GM18861 (cell line): ENCODE results near the gene RNASET2.
A peak's percentile ranks its signal among the peaks of the same experiment; 100 is the strongest.

Source experiments
- ATAC-seq: cut with Tn5 transposase; IDR thresholded peaks from one replicate; pipeline ENCODE4 v1.9.1; 2021; ENCODE audit not compliant: unreplicated experiment

Gene RNASET2

DNA sequence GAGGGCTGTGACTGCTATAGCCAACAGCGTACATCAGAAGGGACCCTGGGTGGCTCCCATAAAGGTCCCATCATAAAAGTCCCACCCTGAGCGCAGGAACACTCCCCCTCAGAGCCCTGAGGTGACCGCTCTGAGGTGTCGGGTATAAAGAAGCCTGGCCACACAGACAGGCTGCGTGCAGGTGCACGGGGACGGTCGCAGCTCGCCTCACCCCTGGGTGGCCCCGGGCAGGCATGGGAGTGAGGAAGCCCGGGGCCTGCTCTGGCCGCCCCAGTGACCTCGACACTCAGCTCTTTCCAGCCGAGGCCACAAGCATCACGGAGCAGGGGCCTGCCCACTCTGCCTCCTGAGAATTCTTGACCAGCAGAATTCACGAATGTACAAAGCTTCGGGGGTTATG, 14.4 kb upstream of the RNASET2 start:
- no peak for ATAC-seq

DNA sequence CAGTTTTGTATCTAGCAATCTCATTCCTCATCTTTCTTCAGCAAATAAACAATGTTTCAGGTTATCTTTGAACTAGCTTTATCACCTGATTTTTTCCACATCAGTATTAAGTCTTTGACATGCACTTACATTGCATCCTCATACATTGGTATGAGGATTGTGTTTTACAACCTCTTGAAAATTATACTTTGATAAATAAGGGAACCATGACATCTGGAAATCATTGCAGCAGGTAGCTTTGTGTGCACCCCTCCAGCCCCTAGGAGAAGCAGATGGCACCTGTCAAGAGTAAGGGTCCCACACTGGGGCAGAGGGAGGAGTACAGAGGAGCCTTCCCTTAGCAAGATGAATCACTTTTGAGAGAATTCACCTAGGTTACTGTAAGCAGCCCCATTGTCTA, 13.7 kb upstream of the RNASET2 start:
- ATAC-seq: no peak

DNA sequence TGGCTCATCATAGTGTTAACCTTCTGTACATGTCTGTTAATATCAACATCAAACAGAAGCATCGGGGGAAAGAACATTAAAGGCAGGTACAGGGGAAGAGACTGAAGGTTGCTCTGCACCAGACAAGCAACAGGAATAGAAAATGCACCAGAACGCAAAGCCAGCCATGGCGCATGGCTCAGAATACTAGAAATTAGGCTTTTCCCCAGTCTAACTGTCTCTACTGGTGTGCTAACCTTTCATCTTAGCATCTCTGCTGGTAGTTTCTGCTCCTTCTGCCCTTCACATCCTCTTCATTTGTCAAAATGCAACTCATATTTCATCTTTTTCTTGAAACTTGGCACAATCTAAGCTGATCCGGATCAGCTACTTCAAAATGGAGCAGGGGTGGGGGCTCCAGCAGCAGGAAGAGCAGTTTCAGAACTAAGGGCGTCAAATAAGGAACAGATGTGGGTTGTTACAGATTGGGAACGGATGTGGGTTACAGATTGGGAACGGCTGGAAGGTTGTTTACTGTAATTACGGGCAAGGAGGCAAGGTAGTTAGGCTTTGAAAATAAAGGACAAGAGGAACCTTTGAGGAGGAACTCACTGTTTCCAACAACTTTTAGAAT, 13.1 kb upstream of the RNASET2 start:
- no peak for ATAC-seq

DNA sequence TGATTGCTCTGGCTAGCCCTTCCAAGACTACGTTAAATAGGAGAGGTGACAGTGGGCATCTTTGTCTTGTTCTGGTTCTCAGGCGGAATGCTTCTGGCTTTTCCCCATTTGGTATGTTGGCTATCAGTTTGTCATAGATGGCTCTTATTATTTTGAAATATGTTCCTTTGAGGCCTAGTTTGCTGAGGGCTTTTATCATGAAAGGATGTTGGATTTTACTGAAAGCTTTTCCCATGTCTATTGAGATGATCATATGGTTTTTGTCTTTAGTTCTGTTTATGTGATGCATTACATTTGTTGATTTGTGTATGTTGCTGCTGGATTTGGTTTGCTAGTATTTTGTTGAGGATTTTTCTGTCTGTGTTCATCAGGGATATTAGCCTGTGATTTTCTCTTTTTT, 9.9 kb upstream of the RNASET2 start:
- ATAC-seq: no peak

DNA sequence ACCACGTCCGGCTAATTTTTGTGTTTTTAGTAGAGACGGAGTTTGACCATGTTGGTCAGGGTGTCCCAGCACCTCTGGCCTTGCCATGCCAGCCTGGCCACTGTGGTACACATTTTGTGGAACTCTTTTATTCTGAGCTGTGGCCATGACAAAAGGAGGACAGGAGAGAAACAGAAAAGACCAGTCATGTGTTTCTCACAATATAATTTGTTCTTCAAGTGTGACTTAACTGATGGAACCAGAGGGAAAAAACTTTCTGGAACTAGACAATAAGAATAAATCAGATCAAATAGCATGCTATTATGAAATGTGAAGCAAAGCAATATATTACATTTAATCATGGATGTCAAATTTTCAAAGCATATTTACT, 4.2 kb upstream of the RNASET2 start:
- ATAC-seq: no peak

DNA sequence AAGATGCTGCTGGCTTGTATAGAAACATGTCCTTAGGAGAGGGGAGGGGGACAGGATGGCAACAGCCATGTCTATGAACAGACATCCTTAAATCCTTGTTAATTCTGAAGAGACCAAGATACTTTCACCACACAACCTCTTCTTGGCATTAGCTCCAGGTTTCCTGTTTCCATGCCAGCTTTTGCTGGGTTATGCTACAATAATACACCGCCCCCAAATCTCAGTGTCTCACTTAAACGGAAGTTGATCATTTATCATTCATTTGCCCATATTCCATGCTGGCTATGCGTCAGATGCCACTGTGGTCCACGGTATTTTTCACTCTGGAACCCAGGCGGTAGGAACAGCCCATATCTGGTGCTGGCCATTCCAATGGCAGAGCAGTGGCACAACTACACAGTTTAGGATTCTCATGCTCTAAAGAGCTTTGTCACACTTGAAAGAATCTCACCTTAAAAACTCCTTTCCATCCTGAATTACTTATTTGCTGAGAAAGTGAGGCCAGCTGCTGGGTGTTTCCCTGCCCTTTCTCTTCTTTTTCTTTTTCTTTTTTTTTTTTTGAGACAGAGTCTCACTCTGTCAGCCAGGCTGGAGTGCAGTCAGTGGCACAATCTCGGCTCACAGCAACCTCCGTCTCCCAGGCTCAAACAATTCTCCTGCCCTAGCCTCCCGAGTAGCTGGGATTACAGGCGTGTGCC, 3.7 kb upstream of the RNASET2 start:
- no peak for ATAC-seq

DNA sequence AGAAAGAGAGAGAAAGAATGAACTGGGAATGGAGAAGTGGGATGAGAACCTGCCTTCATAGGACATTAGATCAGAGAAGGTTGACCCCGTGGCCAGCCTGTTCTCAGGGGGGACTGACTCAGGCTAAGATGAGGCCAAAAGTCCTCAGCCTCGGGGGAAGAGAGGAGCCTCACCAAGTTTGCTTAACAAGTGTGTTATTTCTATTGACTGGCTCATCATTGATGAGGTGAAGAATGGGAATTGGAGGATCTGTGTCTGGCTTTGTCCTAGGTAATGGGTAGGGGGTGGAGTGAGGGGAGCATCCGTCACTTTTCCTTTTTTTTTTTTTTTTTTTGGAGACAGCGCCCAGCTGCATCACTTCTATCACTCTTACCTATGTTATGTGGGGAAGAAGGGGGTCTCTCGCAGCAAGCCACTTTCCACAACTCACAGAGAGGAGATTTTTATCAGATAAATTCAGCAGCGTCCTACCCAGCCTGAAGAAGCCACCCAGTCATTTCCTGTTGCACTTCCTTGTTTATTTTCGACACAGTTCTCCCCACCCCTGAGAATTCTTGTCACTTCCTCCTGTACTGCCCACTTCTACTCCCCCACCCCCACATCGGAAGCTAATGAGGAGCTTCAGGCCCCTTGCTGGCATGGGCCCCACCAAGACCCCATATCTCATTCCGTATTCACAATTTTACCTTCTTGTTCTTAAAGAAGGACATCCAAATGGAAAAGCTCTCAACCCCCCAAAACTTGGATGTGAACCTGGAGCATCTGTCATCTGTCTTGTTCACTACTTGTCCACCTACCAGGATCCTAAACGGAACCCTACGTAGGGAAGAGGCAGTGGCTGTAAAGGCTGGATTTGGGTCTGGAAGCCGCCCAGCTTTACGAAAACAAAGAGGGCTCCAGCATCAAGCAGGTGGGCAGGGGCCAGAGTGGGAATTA, 2.8 kb upstream of the RNASET2 start:
- no peak for ATAC-seq

DNA sequence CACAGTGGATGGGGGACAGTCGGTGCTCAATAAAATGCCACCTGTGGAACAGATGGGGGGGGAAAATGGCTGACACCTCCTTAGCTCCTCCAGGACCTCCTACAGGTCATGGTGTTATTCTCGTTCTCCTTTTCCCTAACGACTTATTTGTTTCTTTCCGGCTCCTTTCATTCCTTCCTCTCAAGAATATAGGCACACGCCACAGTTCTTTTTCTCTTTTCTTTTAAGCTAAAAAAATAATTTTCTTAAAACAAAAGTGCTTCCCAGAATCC, 1.4 kb upstream of the RNASET2 start:
- ATAC-seq: no peak

DNA sequence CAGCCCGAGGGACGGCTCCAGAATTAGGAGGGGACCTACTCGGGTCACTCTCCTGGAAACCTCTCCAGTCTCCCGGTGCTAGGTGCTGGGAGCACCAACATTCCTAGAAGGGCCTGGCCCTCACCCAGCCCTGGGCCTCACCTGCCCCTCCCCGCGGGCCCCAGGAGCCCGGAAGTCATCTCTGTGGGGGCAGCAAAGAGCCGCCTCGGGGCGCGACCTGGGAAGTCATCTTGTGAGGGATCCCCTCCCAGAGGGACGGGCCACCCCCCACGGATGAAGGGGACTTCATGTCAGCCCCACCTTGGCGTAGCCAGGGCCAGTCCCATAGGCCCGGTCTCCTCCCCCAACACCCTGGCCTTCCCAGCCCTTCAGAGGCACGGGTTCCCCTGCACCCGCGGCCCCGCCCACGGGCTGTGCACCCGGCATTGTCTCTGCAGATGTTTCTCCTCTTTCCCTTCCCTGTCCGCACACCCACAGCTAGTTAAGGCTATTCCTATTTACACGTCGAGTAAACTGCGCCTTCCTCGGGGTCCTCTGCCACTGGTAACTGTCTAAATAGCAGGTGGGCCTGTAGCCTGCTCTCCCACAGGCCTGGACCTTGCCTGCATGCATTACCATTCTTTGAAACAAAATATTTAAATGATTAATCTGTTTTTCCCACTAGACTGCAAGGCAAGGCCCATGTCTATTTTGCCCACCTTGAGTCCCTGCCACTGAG, 896 bp upstream of the RNASET2 start:
- peak; percentile 44 for ATAC-seq

DNA sequence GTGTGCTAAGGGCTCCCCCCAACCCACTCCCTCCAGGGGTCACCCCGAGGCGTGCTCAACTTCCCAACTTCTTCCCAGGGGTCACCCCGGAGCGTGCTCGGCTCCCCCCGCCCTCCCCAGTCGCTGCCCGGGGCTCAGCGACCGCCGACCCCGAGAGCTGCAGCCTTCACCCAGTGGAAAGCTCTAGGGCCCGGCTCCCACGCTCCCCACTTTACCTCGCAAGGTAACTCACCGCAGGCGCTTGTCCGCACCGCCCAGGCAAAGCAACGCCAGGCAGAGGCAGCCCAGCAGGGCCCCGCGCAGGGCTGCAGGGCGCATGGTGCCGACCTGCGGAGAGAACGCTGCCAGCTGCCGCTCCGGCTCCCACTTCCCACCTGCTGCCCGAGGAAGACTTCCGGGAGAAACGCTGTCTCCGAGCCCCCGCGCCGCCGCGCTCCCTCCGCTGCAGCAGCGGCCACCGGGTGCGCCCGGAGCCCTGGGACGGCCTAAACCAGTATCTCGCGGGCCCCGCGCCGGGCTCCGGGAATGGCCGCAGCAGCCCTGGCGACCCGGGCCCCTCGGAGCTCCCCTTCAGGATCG, 396 bp downstream of the RNASET2 start:
- peak; percentile 0 for ATAC-seq

DNA sequence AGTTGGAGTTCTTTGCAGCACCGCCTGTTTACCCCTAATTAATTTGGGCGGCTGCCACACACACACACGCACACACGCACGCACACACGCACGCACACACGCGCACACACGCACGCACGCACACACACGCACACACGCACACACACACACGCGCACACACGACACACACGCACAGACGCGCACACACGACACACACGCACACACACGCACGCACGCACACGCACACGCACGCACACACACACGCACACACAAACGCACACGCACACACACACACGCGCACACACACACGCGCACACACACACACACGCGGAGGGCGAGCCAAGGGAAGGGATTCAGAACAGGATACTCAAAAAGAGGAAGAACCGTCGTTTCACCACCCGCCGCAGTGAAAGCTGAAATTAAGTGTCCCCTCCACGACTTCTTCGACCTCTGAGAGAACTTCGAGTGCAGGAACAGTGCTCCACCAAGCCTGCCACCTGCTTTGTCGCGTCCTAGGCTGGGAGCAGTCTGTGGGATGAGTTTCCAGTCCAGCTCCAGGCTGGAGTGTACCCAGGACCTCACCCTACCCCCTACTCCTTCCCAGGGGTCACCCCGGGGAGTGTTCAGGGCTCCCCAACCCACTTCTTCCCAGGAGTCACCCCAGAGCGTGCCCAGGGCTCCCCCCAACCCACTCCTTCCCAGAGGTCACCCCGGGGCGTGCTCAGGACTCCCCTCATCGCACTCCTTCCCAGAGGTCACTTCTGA, 1.1 kb downstream of the RNASET2 start:
- ATAC-seq: no peak

DNA sequence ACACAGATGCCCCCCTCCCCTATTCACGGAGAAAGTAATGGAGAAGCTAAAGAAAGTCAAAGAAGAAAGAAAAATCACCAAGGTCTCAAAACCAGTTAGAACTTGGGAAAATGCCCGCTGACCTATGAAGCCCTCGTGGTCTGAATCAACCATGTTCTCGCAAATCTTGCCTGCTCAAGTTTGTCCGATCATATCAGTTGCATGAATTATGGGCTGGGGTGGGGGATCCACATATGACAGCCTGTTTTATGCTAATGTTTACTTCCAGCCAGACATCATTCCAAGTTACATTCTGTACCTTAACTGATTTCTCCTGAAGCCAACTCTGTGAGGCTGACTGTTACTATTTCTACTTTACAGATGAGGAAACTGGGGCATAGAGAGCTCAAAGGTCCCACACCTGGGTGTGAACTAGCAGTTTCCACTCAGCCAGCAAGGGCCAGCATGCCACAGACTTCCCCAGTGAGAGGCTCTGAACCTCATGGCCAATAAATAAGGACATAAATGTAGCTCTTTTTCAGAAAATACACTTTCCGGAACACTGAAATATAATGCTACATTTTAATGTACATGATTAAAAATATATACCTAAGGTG, 2.1 kb downstream of the RNASET2 start:
- no peak for ATAC-seq

DNA sequence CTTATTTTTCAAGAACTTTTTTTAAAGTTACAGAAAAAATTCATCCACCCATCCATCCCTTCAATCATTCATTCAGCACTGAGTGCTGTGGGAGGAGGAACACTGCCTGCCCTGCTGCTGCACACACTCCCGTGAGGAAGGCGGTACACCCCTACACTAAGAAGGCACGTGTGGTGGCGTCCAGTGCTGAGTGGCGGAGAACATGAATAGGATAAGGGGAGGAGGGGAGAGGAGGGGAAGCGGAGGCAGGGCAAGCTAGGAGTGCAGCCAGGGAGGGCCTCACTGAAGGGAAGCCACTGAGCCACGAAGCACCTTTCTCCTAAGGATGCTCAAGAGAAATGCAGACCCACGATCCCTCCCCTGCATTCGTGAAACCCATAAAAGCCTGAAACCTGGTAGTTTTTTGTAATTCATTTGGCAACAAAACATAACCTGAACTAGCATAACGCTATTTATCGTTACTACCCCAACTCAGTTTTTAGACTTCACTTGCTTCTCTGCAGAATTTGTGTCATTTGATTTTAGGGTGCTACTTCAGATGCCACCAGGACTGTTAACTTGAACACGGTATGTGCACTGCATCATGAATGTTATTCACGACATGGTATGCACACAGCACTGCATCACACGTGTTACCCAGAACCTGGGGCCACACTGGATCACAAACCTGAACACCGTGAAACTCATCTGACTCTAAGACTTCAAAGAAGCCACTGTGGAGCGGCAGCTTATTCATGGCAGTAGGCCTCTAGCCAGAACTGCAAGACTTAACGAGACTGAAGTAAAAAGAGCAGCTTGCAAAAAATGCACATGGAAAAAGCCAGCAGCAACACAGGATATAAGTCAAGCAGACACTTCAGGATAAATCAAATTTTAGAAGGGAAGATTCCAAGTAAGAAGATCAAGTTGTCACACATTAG, 3.5 kb downstream of the RNASET2 start:
- no peak for ATAC-seq

DNA sequence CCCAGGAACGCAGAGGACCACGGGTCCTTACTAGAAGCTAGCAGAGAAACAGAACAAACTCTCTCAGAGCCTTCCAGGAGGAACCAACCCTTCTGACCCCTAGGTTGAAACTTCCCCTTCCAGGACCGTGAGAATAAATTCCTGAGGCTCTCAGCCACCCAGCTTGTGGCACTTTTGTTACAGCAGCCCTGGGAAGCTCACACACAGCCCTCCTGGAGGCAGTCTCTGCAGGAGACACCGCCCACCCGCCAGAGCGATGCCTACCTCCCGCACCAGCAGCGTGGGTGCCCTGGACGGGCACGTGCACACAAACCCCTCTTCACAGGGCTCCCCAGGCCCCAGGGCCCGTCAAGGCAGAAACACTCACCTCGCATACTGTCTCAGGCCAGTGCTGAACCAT, 4.2 kb downstream of the RNASET2 start:
- ATAC-seq: no peak

DNA sequence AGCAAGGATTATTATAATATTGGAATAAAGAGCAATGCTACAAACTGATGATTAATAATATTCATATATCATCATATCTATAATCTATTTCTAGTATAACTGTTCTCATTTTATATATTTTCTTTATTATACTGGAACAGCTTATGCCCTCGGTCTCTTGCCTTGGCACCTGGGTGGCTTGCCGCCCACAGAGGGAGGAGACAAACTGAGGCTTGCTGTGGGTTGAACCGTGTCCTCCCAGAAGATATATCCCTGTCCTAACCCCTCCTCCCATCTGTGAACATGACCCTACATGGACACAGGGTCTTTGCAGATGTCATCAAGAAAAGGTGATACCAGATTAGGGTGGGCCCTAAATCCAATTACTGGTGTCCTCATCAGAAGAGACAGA, 4.7 kb downstream of the RNASET2 start:
- ATAC-seq: no peak

DNA sequence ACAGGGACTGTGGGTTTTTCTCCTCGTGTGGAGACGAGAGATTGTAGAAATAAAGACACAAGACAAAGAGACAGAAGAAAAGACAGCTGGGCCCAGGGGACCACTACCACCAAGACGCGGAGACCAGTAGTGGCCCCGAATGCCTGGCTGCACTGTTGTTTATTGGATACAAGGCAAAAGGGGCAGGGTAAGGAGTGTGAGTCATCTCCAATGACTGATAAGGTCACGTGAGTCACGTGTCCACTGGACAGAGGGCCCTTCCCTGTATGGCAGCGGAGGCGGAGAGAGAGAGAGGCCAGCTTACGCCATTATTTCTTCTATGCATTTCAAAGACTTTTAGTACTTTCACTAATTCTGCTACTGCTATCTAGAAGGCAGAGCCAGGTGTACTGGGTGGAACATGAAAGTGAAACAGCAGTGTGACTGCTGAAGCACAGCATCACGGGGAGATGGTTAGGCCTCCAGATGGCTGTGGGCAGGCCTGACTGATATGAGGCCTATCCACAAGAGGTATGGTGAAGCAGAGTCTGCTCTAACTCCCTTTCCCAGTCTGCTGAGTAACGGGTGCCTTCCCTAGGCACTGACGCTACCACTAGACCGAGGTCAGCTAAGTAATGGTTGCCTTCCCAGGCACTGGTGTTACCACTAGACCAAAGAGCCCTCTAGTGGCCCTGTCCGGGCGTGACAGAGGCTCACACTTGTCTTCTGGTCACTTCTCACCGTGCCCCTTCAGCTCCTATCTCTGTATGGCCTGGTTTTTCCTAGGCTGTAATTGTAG, 5.3 kb downstream of the RNASET2 start:
- peak; percentile 95 for ATAC-seq

DNA sequence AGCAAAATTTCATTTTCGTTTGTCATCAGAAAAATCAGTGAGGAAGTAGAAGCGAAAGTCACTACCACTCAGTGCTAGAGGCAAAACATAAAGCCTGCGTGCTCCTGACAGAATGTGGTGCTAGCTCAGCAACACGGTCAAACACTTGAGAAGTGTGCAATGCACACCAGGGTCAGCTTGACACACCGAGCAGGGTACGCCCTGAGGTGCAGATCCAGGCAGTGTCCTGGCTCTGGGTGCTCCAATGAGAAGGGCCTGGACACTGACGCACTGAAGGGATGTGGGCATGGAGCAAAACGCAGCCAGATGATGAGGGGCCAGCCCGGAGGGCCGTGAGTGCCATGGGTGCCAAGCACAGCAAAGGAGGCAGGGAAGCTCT, 5.9 kb downstream of the RNASET2 start:
- peak; percentile 29 for ATAC-seq
